SK-N-SH (cell line): ENCODE measurements around the gene XAGE2. TPM values are rescaled to one million over a fixed set of nuclear protein-coding genes. Genes with fewer than 3 reads are reported as not detected.
"Not testable (repeated sequence)": the region's sequence is repeated elsewhere in the genome, so short reads cannot be mapped to it uniquely, and the experiment has no call there.

Experiments used
- CTCF ChIA-PET: fragments of 300-600, 350-600 bp; formaldehyde crosslinking; extraction: SDS; loops from one replicate; lab custom pipeline; 2021; lab: Yijun Ruan, JAX
- POLR2A ChIA-PET: fragments of 350-600 bp; sonication (Branson Sonifier 250); formaldehyde crosslinking; extraction: SDS; loops from one replicate; lab custom pipeline; 2020; ENCODE audit warnings: antibody characterized with exemption, inconsistent platforms; lab: Yijun Ruan, JAX
- DNase-seq: peaks from one replicate; pipeline ENCODE4 v3.0.0; 2012
- H2AFZ ChIP-seq: fragments of 200-600 bp; sonication (generic); 2 replicates; pipeline ENCODE4 v1.8.1; 2016; ENCODE audit warnings: antibody characterized with exemption, mild to moderate bottlenecking, low read depth
- H3F3A ChIP-seq: fragments of 200-600 bp; sonication (generic); replicated peaks from 2 replicates; pipeline ENCODE3; 2016; ENCODE audit warnings: antibody characterized with exemption, mild to moderate bottlenecking; ENCODE audit not compliant: insufficient read depth
- H3K27ac ChIP-seq, 2 experiments: fragments of 200-500 bp in 1 of 2; fragments of 200-600 bp in 1 of 2; sonication (Bioruptor generic) in 1 of 2; sonication (generic), shearing (Covaris generic) in 1 of 2; 2 replicates each; pipeline versions ENCODE4 v1.5.1 to v1.6.1; 2014 to 2016; ENCODE audit warnings: low read depth in 2 of 2, inconsistent platforms in 1 of 2, low read length in 1 of 2, mild to moderate bottlenecking in 1 of 2, mixed read lengths in 1 of 2
- H3K27me3 ChIP-seq: fragments of 200-600 bp; sonication (generic), shearing (Covaris generic); 2 replicates; pipeline ENCODE4 v1.6.1; 2016; ENCODE audit warnings: mixed run types; ENCODE audit not compliant: insufficient read depth
- H3K36me3 ChIP-seq, 2 experiments: fragments of 200-500 bp in 1 of 2; fragments of 200-600 bp in 1 of 2; sonication (Bioruptor generic) in 1 of 2; sonication (generic) in 1 of 2; replicated peaks in 1 of 2; 2 replicates each; pipeline versions ENCODE3 to v1.5.1; 2014 to 2016; ENCODE audit warnings: low read length in 1 of 2, mild to moderate bottlenecking in 1 of 2; ENCODE audit not compliant: insufficient read depth in 2 of 2, control insufficient read depth in 1 of 2
- H3K4me1 ChIP-seq, 2 experiments: fragments of 200-500 bp in 1 of 2; fragments of 200-600 bp in 1 of 2; sonication (Bioruptor generic) in 1 of 2; sonication (generic), shearing (Covaris generic) in 1 of 2; 2 replicates each; pipeline versions ENCODE4 v1.5.1 to v1.6.1; 2014 to 2016; ENCODE audit warnings: low read depth in 1 of 2, low read length in 1 of 2, mixed run types in 1 of 2; ENCODE audit not compliant: insufficient read depth in 2 of 2, control insufficient read depth in 1 of 2
- H3K4me2 ChIP-seq: fragments of 200-600 bp; sonication (generic), shearing (Covaris generic); 2 replicates; pipeline ENCODE4 v1.6.1; 2017; ENCODE audit warnings: mixed run types
- H3K4me3 ChIP-seq, 2 experiments: fragments of 200-500 bp in 1 of 2; fragments of 200-600 bp in 1 of 2; sonication (Bioruptor generic) in 1 of 2; sonication (generic), shearing (Covaris generic) in 1 of 2; 2 replicates each; pipeline versions ENCODE4 v1.5.1 to v1.8.1; 2014 to 2016; ENCODE audit warnings: low read depth in 2 of 2, inconsistent platforms in 1 of 2, low read length in 1 of 2, mild to moderate bottlenecking in 1 of 2, mixed read lengths in 1 of 2, moderate library complexity in 1 of 2
- H3K79me2 ChIP-seq: fragments of 200-600 bp; sonication (generic); 2 replicates; pipeline ENCODE4 v1.8.1; 2017; ENCODE audit warnings: mild to moderate bottlenecking; ENCODE audit not compliant: insufficient read depth
- H3K9ac ChIP-seq: fragments of 200-600 bp; sonication (generic); 2 replicates; pipeline ENCODE4 v1.6.1; 2017; ENCODE audit warnings: mixed run types
- H3K9me2 ChIP-seq: fragments of 200-600 bp; sonication (generic); 2 replicates; pipeline ENCODE4 v1.6.1; 2017; ENCODE audit warnings: mixed run types
- H3K9me3 ChIP-seq: fragments of 200-600 bp; sonication (generic); 2 replicates; pipeline ENCODE4 v1.6.1; 2017; ENCODE audit warnings: mixed run types, mild to moderate bottlenecking, moderate library complexity
- H4K20me1 ChIP-seq: fragments of 200-600 bp; sonication (generic); 2 replicates; pipeline ENCODE4 v1.6.1; 2017; ENCODE audit warnings: mild to moderate bottlenecking, mixed run types; ENCODE audit not compliant: insufficient read depth
- MEF2A ChIP-seq: IDR thresholded peaks from 2 replicates; pipeline ENCODE4 v1.4.0; 2012; ENCODE audit warnings: low read depth, borderline replicate concordance
- RAD21 ChIP-seq: IDR thresholded peaks from 2 replicates; pipeline ENCODE4 v1.6.1; 2012; ENCODE audit warnings: mild to moderate bottlenecking, low read length
- RCOR1 ChIP-seq: fragments of 150-350 bp; IDR thresholded peaks from 2 replicates; pipeline ENCODE4 v1.6.1; 2017; ENCODE audit warnings: antibody characterized with exemption, low read length
- RFX5 ChIP-seq: IDR thresholded peaks from 2 replicates; pipeline ENCODE4 v1.6.1; 2012; ENCODE audit warnings: mild to moderate bottlenecking, improper control_type of control experiment, low read length
- SIN3A ChIP-seq: IDR thresholded peaks from 2 replicates; pipeline ENCODE4 v1.6.1; 2012; ENCODE audit warnings: low read depth, mild to moderate bottlenecking, low read length, moderate library complexity, borderline replicate concordance
- SMC3 ChIP-seq: IDR thresholded peaks from 2 replicates; pipeline ENCODE4 v1.6.1; 2012; ENCODE audit warnings: low read depth, low read length, improper control_type of control experiment
- WGBS: methylation state at CpG from one replicate; pipeline ENCODE4 v1.1.6; 2017; ENCODE audit warnings: low lambda C conversion rate; 5-methylcytosine and 5-hydroxymethylcytosine counted together
- polyA plus RNA-seq, 3 experiments: library from polyadenylated mRNA; depleted of rRNA; stranded (reverse); fragments of >200 nt; gene quantifications; 2 replicates each; pipeline ENCODE4 v1.2.3, GENCODE V29; 2012
- TF ChIP-seq, protein P1 (sequence below): fragments of 200-600 bp; sonication (generic); IDR thresholded peaks from 2 replicates; pipeline ENCODE4 v1.6.1; 2017; ENCODE audit warnings: antibody characterized with exemption, mild to moderate bottlenecking, moderate library complexity
- TF ChIP-seq, protein P2 (sequence below): IDR thresholded peaks from 2 replicates; pipeline ENCODE4 v1.4.0; 2012; ENCODE audit warnings: low read depth, borderline replicate concordance

XAGE2 gene
- polyA plus RNA-seq, 1 of the 3 experiments (the other 2 are of a cell fraction) = 0.13 TPM

GRCh38 chrX:52345402-52345801 lies 23.4 kb upstream of the XAGE2 start:
- H3K4me3 ChIP-seq, H3K4me1 ChIP-seq, H2AFZ ChIP-seq, H3K27ac ChIP-seq, H3K79me2 ChIP-seq, H3K9me3 ChIP-seq, H3K9ac ChIP-seq, H3F3A ChIP-seq, H3K4me2 ChIP-seq, H3K36me3 ChIP-seq, H3K9me2 ChIP-seq, H4K20me1 ChIP-seq, POLR2A ChIA-PET: not testable (repeated sequence)
- peaks cover 18% of the 10 kb centered on the region; the same call in 1 of the 2 replicates for H3K27me3 ChIP-seq
- peak; percentile 16 for DNase-seq
- CTCF ChIA-PET = interaction anchor here (1.0 to 2.0 kb wide), 3 partner anchors 10 to 49 kb away, joined by 3 to 13 read pairs (median 4); no protein-coding TSS in a partner anchor
- 5% methylated on average over 4 of the region's 4 CpGs for WGBS
- TF ChIP-seq RAD21 = peak; percentile 44
- TF ChIP-seq SMC3 = peak; percentile 26
- TF ChIP-seq, protein P1, sequence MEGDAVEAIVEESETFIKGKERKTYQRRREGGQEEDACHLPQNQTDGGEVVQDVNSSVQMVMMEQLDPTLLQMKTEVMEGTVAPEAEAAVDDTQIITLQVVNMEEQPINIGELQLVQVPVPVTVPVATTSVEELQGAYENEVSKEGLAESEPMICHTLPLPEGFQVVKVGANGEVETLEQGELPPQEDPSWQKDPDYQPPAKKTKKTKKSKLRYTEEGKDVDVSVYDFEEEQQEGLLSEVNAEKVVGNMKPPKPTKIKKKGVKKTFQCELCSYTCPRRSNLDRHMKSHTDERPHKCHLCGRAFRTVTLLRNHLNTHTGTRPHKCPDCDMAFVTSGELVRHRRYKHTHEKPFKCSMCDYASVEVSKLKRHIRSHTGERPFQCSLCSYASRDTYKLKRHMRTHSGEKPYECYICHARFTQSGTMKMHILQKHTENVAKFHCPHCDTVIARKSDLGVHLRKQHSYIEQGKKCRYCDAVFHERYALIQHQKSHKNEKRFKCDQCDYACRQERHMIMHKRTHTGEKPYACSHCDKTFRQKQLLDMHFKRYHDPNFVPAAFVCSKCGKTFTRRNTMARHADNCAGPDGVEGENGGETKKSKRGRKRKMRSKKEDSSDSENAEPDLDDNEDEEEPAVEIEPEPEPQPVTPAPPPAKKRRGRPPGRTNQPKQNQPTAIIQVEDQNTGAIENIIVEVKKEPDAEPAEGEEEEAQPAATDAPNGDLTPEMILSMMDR = peak; percentile 71

GRCh38 chrX:52346174-52347165 lies 22.4 kb upstream of the XAGE2 start:
- no peaks in the 10 kb centered on the region for H3K9me3 ChIP-seq
- H2AFZ ChIP-seq = no peak overlapping the region
- no peak overlapping the region for H3K4me3 ChIP-seq
- no peaks in the 10 kb centered on the region for H3K79me2 ChIP-seq
- ChIA-PET POLR2A (no interaction called here), CTCF (interaction anchor here (1.0 to 2.0 kb wide), 2 partner anchors 9 to 19 kb away, joined by 3 to 13 read pairs; no protein-coding TSS in a partner anchor)
- H3K4me2 ChIP-seq = no peak overlapping the region
- H3K9me2 ChIP-seq = no peaks in the 10 kb centered on the region
- H3F3A ChIP-seq = no peaks in the 10 kb centered on the region
- H4K20me1 ChIP-seq = no peaks in the 10 kb centered on the region
- TF ChIP-seq RFX5 (no peak), RCOR1 (no peak), SIN3A (no peak), MEF2A (no peak)
- TF ChIP-seq, protein P2, sequence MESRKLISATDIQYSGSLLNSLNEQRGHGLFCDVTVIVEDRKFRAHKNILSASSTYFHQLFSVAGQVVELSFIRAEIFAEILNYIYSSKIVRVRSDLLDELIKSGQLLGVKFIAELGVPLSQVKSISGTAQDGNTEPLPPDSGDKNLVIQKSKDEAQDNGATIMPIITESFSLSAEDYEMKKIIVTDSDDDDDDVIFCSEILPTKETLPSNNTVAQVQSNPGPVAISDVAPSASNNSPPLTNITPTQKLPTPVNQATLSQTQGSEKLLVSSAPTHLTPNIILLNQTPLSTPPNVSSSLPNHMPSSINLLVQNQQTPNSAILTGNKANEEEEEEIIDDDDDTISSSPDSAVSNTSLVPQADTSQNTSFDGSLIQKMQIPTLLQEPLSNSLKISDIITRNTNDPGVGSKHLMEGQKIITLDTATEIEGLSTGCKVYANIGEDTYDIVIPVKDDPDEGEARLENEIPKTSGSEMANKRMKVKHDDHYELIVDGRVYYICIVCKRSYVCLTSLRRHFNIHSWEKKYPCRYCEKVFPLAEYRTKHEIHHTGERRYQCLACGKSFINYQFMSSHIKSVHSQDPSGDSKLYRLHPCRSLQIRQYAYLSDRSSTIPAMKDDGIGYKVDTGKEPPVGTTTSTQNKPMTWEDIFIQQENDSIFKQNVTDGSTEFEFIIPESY = no peak
- 10% methylated on average over 7 of the region's 8 CpGs for WGBS
- no peak overlapping the region for H3K9ac ChIP-seq
- H3K27ac ChIP-seq = no peak overlapping the region
- peaks cover 18% of the 10 kb centered on the region; the same call in 1 of the 2 replicates for H3K27me3 ChIP-seq
- H3K4me1 ChIP-seq = no peaks in the 10 kb centered on the region
- H3K36me3 ChIP-seq = no peaks in the 10 kb centered on the region
- DNase-seq = no peak
